ENCODE results near the gene SMURF1. TPM values are rescaled to one million over a fixed set of nuclear protein-coding genes. Genes with fewer than 3 reads are reported as not detected.
"Not testable (repeated sequence)": the region's sequence is repeated elsewhere in the genome, so short reads cannot be mapped to it uniquely, and the experiment has no call there.

The SMURF1 gene
- total RNA-seq, 2 experiments from 2014 or later, result 12.9 to 13.9 TPM

GRCh38 chr7:99073839-99074446 is 70.0 kb downstream of the SMURF1 start:
- H3K4me1 Mint-ChIP-seq, result peaks cover 8% of the 10 kb centered on the region
- DNase-seq (no peak), ATAC-seq (no peak)
- H3K9me3 Mint-ChIP-seq (ENCODE audit: low read depth), result no peaks in the 10 kb centered on the region
- no peak overlapping the region for H3K4me3 Mint-ChIP-seq
- H3K36me3 Mint-ChIP-seq, result peaks cover 1% of the 10 kb centered on the region
- CTCF ChIA-PET, result interaction anchor here (1.6 kb wide), 1 partner anchor 8 kb away, joined by 3 read pairs; no protein-coding TSS in a partner anchor
- no peak overlapping the region for H3K27ac Mint-ChIP-seq
- H3K27me3 Mint-ChIP-seq, result no peaks in the 10 kb centered on the region

- DNase-seq, result no peak
- H3K27ac Mint-ChIP-seq, result no peak overlapping the region
- peaks cover 1% of the 10 kb centered on the region for H3K36me3 Mint-ChIP-seq
- peaks cover 6% of the 10 kb centered on the region for H3K4me1 Mint-ChIP-seq
- CTCF ChIA-PET, result interaction anchor here (1.6 kb wide), 1 partner anchor 10 kb away, joined by 3 read pairs; no protein-coding TSS in a partner anchor
- ATAC-seq, result no peak
- no peaks in the 10 kb centered on the region for H3K27me3 Mint-ChIP-seq
- H3K4me3 Mint-ChIP-seq, result no peak overlapping the region
- no peaks in the 10 kb centered on the region for H3K9me3 Mint-ChIP-seq (ENCODE audit: low read depth)
Measured at GRCh38 chr7:99072126-99072525, 71.8 kb downstream of the SMURF1 start.

GRCh38 chr7:99070361-99070760 is 73.5 kb downstream of the SMURF1 start:
- H3K4me3 Mint-ChIP-seq, result no peak overlapping the region
- CTCF ChIA-PET, result no interaction called here
- no peak for ATAC-seq

GRCh38 chr7:99061001-99061776 is 82.7 kb downstream of the SMURF1 start:
- H3K9me3 Mint-ChIP-seq (ENCODE audit: low read depth), result no peaks in the 10 kb centered on the region
- CTCF ChIA-PET, result interaction anchor here (0.8 kb wide), 1 partner anchor 23 kb away, joined by 3 read pairs; no protein-coding TSS in a partner anchor
- ATAC-seq, result no peak

More at GRCh38 chr7:99070361-99070760, 73.5 kb downstream of the SMURF1 start:
- Mint-ChIP-seq H3K27ac (no peak overlapping the region), H3K27me3 (no peaks in the 10 kb centered on the region), H3K36me3 (no peaks in the 10 kb centered on the region), H3K9me3 (ENCODE audit: low read depth) (no peaks in the 10 kb centered on the region), H3K4me1 (no peaks in the 10 kb centered on the region)
- no peak for DNase-seq

GRCh38 chr7:99054781-99055180 is 89.1 kb downstream of the SMURF1 start:
- no peaks in the 10 kb centered on the region for H3K4me1 Mint-ChIP-seq
- ATAC-seq, result no peak
- H3K27ac Mint-ChIP-seq, result no peak overlapping the region

More at GRCh38 chr7:99061001-99061776, 82.7 kb downstream of the SMURF1 start:
- Mint-ChIP-seq H3K27me3 (no peaks in the 10 kb centered on the region), H3K27ac (peak overlapping the region; percentile 67), H3K4me1 (peaks cover 3% of the 10 kb centered on the region), H3K4me3 (no peak overlapping the region), H3K36me3 (peaks cover 3% of the 10 kb centered on the region)
- no peak for DNase-seq

GRCh38 chr7:99050971-99051370 is 92.9 kb downstream of the SMURF1 start:
- Mint-ChIP-seq H3K27ac (no peak overlapping the region), H3K36me3 (peaks cover 34% of the 10 kb centered on the region), H3K4me1 (no peaks in the 10 kb centered on the region), H3K4me3 (no peak overlapping the region), H3K9me3 (ENCODE audit: low read depth) (no peaks in the 10 kb centered on the region), H3K27me3 (no peaks in the 10 kb centered on the region)
- CTCF ChIA-PET, result interaction anchor here (0.8 to 1.6 kb wide), 2 partner anchors 10 to 259 kb away, joined by 3 to 4 read pairs; no protein-coding TSS in a partner anchor
- DNase-seq, result no peak
- ATAC-seq, result no peak

More at GRCh38 chr7:99054781-99055180, 89.1 kb downstream of the SMURF1 start:
- H3K36me3 Mint-ChIP-seq, result peaks cover 28% of the 10 kb centered on the region
- no peaks in the 10 kb centered on the region for H3K9me3 Mint-ChIP-seq (ENCODE audit: low read depth)
- H3K4me3 Mint-ChIP-seq, result no peak overlapping the region
- H3K27me3 Mint-ChIP-seq, result no peaks in the 10 kb centered on the region
- no peak for DNase-seq
- CTCF ChIA-PET, result no interaction called here

GRCh38 chr7:99047526-99048077 is 96.3 kb downstream of the SMURF1 start:
- no peaks in the 10 kb centered on the region for H3K27me3 Mint-ChIP-seq
- no peak for DNase-seq
- peaks cover 35% of the 10 kb centered on the region for H3K36me3 Mint-ChIP-seq
- CTCF ChIA-PET, result interaction anchor here (2.1 kb wide), 1 partner anchor 10 kb away, joined by 6 read pairs; no protein-coding TSS in a partner anchor
- H3K9me3 Mint-ChIP-seq (ENCODE audit: low read depth), result no peaks in the 10 kb centered on the region
- H3K4me3 Mint-ChIP-seq, result no peak overlapping the region
- H3K27ac Mint-ChIP-seq, result no peak overlapping the region
- ATAC-seq, result no peak
- H3K4me1 Mint-ChIP-seq, result no peaks in the 10 kb centered on the region

GRCh38 chr7:99046722-99047121 is 97.2 kb downstream of the SMURF1 start:
- CTCF ChIA-PET, result interaction anchor here (0.7 to 2.1 kb wide), 2 partner anchors 11 to 60 kb away, joined by 3 to 6 read pairs; no protein-coding TSS in a partner anchor
- no peak overlapping the region for H3K27ac Mint-ChIP-seq
- no peaks in the 10 kb centered on the region for H3K4me1 Mint-ChIP-seq
- peaks cover 30% of the 10 kb centered on the region for H3K36me3 Mint-ChIP-seq
- ATAC-seq (no peak), DNase-seq (no peak)
- no peak overlapping the region for H3K4me3 Mint-ChIP-seq
- no peaks in the 10 kb centered on the region for H3K9me3 Mint-ChIP-seq (ENCODE audit: low read depth)
- H3K27me3 Mint-ChIP-seq, result no peaks in the 10 kb centered on the region

GRCh38 chr7:99046262-99046661 is 97.6 kb downstream of the SMURF1 start:
- not testable (repeated sequence) for H3K4me3 Mint-ChIP-seq; ATAC-seq; H3K27ac Mint-ChIP-seq; H3K27me3 Mint-ChIP-seq; DNase-seq; H3K9me3 Mint-ChIP-seq (ENCODE audit: low read depth); H3K4me1 Mint-ChIP-seq
- peaks cover 29% of the 10 kb centered on the region for H3K36me3 Mint-ChIP-seq
- CTCF ChIA-PET, result interaction anchor here (0.7 to 2.1 kb wide), 2 partner anchors 11 to 60 kb away, joined by 3 to 6 read pairs; no protein-coding TSS in a partner anchor

- H3K27ac Mint-ChIP-seq; CTCF ChIA-PET; H3K4me1 Mint-ChIP-seq; H3K9me3 Mint-ChIP-seq (ENCODE audit: low read depth); DNase-seq; H3K27me3 Mint-ChIP-seq; ATAC-seq; H3K4me3 Mint-ChIP-seq: not testable (repeated sequence)
- peaks cover 34% of the 10 kb centered on the region for H3K36me3 Mint-ChIP-seq
Measured at GRCh38 chr7:99044858-99045257, 99.0 kb downstream of the SMURF1 start.

GRCh38 chr7:99042957-99043356 is 101.0 kb downstream of the SMURF1 start:
- H3K4me3 Mint-ChIP-seq, result no peak overlapping the region
- DNase-seq (no peak), ATAC-seq (no peak)
- CTCF ChIA-PET, result no interaction called here
- H3K4me1 Mint-ChIP-seq, result no peaks in the 10 kb centered on the region
- no peaks in the 10 kb centered on the region for H3K27me3 Mint-ChIP-seq
- peaks cover 32% of the 10 kb centered on the region for H3K36me3 Mint-ChIP-seq
- H3K9me3 Mint-ChIP-seq (ENCODE audit: low read depth), result no peaks in the 10 kb centered on the region
- H3K27ac Mint-ChIP-seq, result no peak overlapping the region

- CTCF ChIA-PET, result interaction anchor here (0.6 to 3.0 kb wide), 4 partner anchors 9 to 328 kb away, joined by 3 to 14 read pairs (median 4); no protein-coding TSS in a partner anchor
- Mint-ChIP-seq H3K4me1 (no peaks in the 10 kb centered on the region), H3K36me3 (peaks cover 40% of the 10 kb centered on the region), H3K27me3 (no peaks in the 10 kb centered on the region), H3K27ac (no peak overlapping the region), H3K4me3 (no peak overlapping the region), H3K9me3 (ENCODE audit: low read depth) (no peaks in the 10 kb centered on the region)
- ATAC-seq (no peak), DNase-seq (no peak)
Measured at GRCh38 chr7:99041526-99041925, 102.4 kb downstream of the SMURF1 start.

Measured in activated CD8-positive, alpha-beta memory T cell treated with anti-CD3 and anti-CD28 coated beads, Interleukin-2, amount 10 ng/mL, durations not matched to agents 7 days and 5 days (primary cell).